AG08395 (cell line): ENCODE results near the gene CHMP2A.

Experiments used
- DNase-seq: peaks from one replicate; pipeline ENCODE4 v3.0.0; 2012; ENCODE audit warnings: mixed read lengths, low spot score

Gene CHMP2A

GRCh38 chr19:58569943-58570670, 15.2 kb upstream of the CHMP2A start:
- DNase-seq = no peak

- no peak for DNase-seq
Observed at GRCh38 chr19:58569191-58569942, 14.5 kb upstream of the CHMP2A start.

GRCh38 chr19:58568453-58569130, 13.7 kb upstream of the CHMP2A start:
- no peak for DNase-seq

GRCh38 chr19:58566989-58567388, 12.1 kb upstream of the CHMP2A start:
- no peak for DNase-seq

GRCh38 chr19:58563823-58564222, 8.9 kb upstream of the CHMP2A start:
- no peak for DNase-seq

- no peak for DNase-seq
Observed at GRCh38 chr19:58563034-58563573, 8.2 kb upstream of the CHMP2A start.

- no peak for DNase-seq
Observed at GRCh38 chr19:58562122-58563033, 7.5 kb upstream of the CHMP2A start.

GRCh38 chr19:58561373-58562121, 6.6 kb upstream of the CHMP2A start:
- no peak for DNase-seq

GRCh38 chr19:58560921-58561320, 6.0 kb upstream of the CHMP2A start:
- DNase-seq = no peak

- DNase-seq = no peak
Observed at GRCh38 chr19:58560007-58560887, 5.3 kb upstream of the CHMP2A start.

- peak; percentile 96 for DNase-seq
Observed at GRCh38 chr19:58559275-58560006, 4.5 kb upstream of the CHMP2A start.

- peak; percentile 95 for DNase-seq
Observed at GRCh38 chr19:58558623-58559274, 3.8 kb upstream of the CHMP2A start.

GRCh38 chr19:58558066-58558622, 3.2 kb upstream of the CHMP2A start, which contains the start of gene UBE2M:
Gene UBE2M, minus strand, starts transcription at chr19:58558611. Its CDS starts 230 bp downstream, at chr19:58558381.
- DNase-seq = no peak

GRCh38 chr19:58557221-58558065, 2.5 kb upstream of the CHMP2A start:
- no peak for DNase-seq

- no peak for DNase-seq
Observed at GRCh38 chr19:58556622-58557220, 1.8 kb upstream of the CHMP2A start.

GRCh38 chr19:58555920-58556621, 1.2 kb upstream of the CHMP2A start:
- no peak for DNase-seq
